HEK293 (cell line): Measurements from ENCODE around the gene POLN.

ENCODE experiments used
- CTCF ChIA-PET: fragments of 350-600 bp; formaldehyde crosslinking; extraction: SDS; loops from one replicate; lab custom pipeline; 2021; ENCODE audit warnings: antibody characterized with exemption; lab: Yijun Ruan, JAX
- POLR2A ChIA-PET: fragments of 300-600 bp; formaldehyde crosslinking; extraction: SDS; loops from one replicate; lab custom pipeline; 2020; ENCODE audit warnings: antibody characterized with exemption, inconsistent platforms; lab: Yijun Ruan, JAX
- H3K27ac ChIP-seq: fragments of 200-500 bp; sonication (Bioruptor generic); 2 replicates; pipeline ENCODE4 v1.5.1; 2014; ENCODE audit warnings: low read depth, low read length, control low read depth, inconsistent platforms; ENCODE audit errors: extremely low read depth
- H3K36me3 ChIP-seq, 2 experiments: fragments of 200-500 bp in 1 of 2; sonication (Bioruptor generic) in 1 of 2; 1 replicate in 1 of 2; 2 replicates in 1 of 2; pipeline ENCODE4 v1.5.1; 2014 to 2017; ENCODE audit warnings: inconsistent platforms in 2 of 2, low read length in 2 of 2; ENCODE audit not compliant: control insufficient read depth in 2 of 2, insufficient read depth in 1 of 2
- H3K4me1 ChIP-seq: fragments of 200-500 bp; sonication (Bioruptor generic); 2 replicates; pipeline ENCODE4 v1.5.1; 2014; ENCODE audit warnings: mild to moderate bottlenecking, low read length, inconsistent platforms; ENCODE audit not compliant: control insufficient read depth, insufficient read depth
- H3K4me3 ChIP-seq: 2 replicates; pipeline ENCODE4 v1.5.1; 2011; ENCODE audit warnings: low read depth, mild to moderate bottlenecking, control low read depth, low read length, moderate library complexity
- H3K9me3 ChIP-seq: fragments of 200-500 bp; sonication (Bioruptor generic); 2 replicates; pipeline ENCODE4 v1.5.1; 2014; ENCODE audit warnings: low read depth, low read length, inconsistent platforms; ENCODE audit not compliant: control insufficient read depth, insufficient read depth
- KLF7 ChIP-seq: fragments of 450-650 bp; formaldehyde crosslinking; IDR thresholded peaks from 2 replicates; pipeline ENCODE4 v1.5.1; 2016; ENCODE audit warnings: missing biosample characterization, missing genetic modification characterization, borderline replicate concordance
- KLF8 ChIP-seq: fragments of 450-650 bp; formaldehyde crosslinking; IDR thresholded peaks from 2 replicates; pipeline ENCODE4 v1.5.1; 2016; ENCODE audit warnings: missing biosample characterization, missing genetic modification characterization
- SP3 ChIP-seq: fragments of 450-650 bp; formaldehyde crosslinking; IDR thresholded peaks from 2 replicates; pipeline ENCODE4 v1.5.1; 2016; ENCODE audit warnings: missing biosample characterization, missing genetic modification characterization
- YY2 ChIP-seq: fragments of 450-650 bp; formaldehyde crosslinking; IDR thresholded peaks from 2 replicates; pipeline ENCODE4 v1.5.1; 2016; ENCODE audit warnings: missing biosample characterization, missing genetic modification characterization
- ZNF19 ChIP-seq: fragments of 450-650 bp; formaldehyde crosslinking; IDR thresholded peaks from 2 replicates; pipeline ENCODE4; 2016; ENCODE audit warnings: missing biosample characterization, missing genetic modification characterization, low read depth
- ZNF239 ChIP-seq: fragments of 450-650 bp; formaldehyde crosslinking; IDR thresholded peaks from 2 replicates; pipeline ENCODE4 v1.5.1; 2016; ENCODE audit warnings: missing biosample characterization, missing genetic modification characterization
- ZNF248 ChIP-seq: fragments of 450-650 bp; formaldehyde crosslinking; IDR thresholded peaks from 2 replicates; pipeline ENCODE4 v1.5.1; 2017; ENCODE audit warnings: missing biosample characterization, missing genetic modification characterization
- ZNF292 ChIP-seq: fragments of 450-650 bp; formaldehyde crosslinking; IDR thresholded peaks from 2 replicates; pipeline ENCODE4 v1.5.1; 2016; ENCODE audit warnings: low read depth, missing biosample characterization, missing genetic modification characterization, borderline replicate concordance
- ZNF433 ChIP-seq: fragments of 450-650 bp; formaldehyde crosslinking; IDR thresholded peaks from 2 replicates; pipeline ENCODE4 v1.5.1; 2016; ENCODE audit warnings: missing biosample characterization, missing genetic modification characterization, low read depth
- ZNF521 ChIP-seq: fragments of 450-650 bp; formaldehyde crosslinking; IDR thresholded peaks from 2 replicates; pipeline ENCODE4 v1.5.1; 2017; ENCODE audit warnings: missing biosample characterization, mild to moderate bottlenecking, missing genetic modification characterization
- ZNF610 ChIP-seq: fragments of 450-650 bp; formaldehyde crosslinking; IDR thresholded peaks from 2 replicates; pipeline ENCODE4 v1.5.1; 2016; ENCODE audit warnings: missing biosample characterization, missing genetic modification characterization, borderline replicate concordance
- ZNF654 ChIP-seq: fragments of 450-650 bp; formaldehyde crosslinking; IDR thresholded peaks from 2 replicates; pipeline ENCODE4 v1.5.1; 2016; ENCODE audit warnings: low read depth, missing biosample characterization, missing genetic modification characterization
- ZNF670 ChIP-seq: fragments of 450-650 bp; formaldehyde crosslinking; IDR thresholded peaks from 2 replicates; pipeline ENCODE4 v1.5.1; 2016; ENCODE audit warnings: missing biosample characterization, missing genetic modification characterization, low read depth
- ZNF677 ChIP-seq: fragments of 450-650 bp; IDR thresholded peaks from 2 replicates; pipeline ENCODE4 v1.5.0; 2018; ENCODE audit warnings: missing biosample characterization, mild to moderate bottlenecking, missing genetic modification characterization, moderate library complexity
- ZNF785 ChIP-seq: fragments of 450-650 bp; formaldehyde crosslinking; IDR thresholded peaks from 2 replicates; pipeline ENCODE4 v1.5.1; 2016; ENCODE audit warnings: missing biosample characterization, missing genetic modification characterization
- ZXDB ChIP-seq: fragments of 450-650 bp; formaldehyde crosslinking; IDR thresholded peaks from 2 replicates; pipeline ENCODE4 v1.5.1; 2016; ENCODE audit warnings: missing biosample characterization, missing genetic modification characterization
- TF ChIP-seq, protein P1 (sequence below): fragments of 450-650 bp; formaldehyde crosslinking; IDR thresholded peaks from 2 replicates; pipeline ENCODE4 v1.5.1; 2016; ENCODE audit warnings: missing biosample characterization, missing genetic modification characterization
- TF ChIP-seq, protein P2 (sequence below): fragments of 450-650 bp; formaldehyde crosslinking; IDR thresholded peaks from 2 replicates; pipeline ENCODE4 v1.5.1; 2017; ENCODE audit warnings: missing biosample characterization, missing genetic modification characterization
- TF ChIP-seq, protein P3 (sequence below): fragments of 450-650 bp; formaldehyde crosslinking; IDR thresholded peaks from 2 replicates; pipeline ENCODE4 v1.5.1; 2016; ENCODE audit warnings: missing biosample characterization, missing genetic modification characterization
- TF ChIP-seq, protein P4 (sequence below): sonication (generic); formaldehyde crosslinking; IDR thresholded peaks from 2 replicates; pipeline ENCODE4 v1.8.1; 2022; ENCODE audit warnings: mild to moderate bottlenecking, moderate library complexity, missing genetic modification reagents

POLN gene

DNA sequence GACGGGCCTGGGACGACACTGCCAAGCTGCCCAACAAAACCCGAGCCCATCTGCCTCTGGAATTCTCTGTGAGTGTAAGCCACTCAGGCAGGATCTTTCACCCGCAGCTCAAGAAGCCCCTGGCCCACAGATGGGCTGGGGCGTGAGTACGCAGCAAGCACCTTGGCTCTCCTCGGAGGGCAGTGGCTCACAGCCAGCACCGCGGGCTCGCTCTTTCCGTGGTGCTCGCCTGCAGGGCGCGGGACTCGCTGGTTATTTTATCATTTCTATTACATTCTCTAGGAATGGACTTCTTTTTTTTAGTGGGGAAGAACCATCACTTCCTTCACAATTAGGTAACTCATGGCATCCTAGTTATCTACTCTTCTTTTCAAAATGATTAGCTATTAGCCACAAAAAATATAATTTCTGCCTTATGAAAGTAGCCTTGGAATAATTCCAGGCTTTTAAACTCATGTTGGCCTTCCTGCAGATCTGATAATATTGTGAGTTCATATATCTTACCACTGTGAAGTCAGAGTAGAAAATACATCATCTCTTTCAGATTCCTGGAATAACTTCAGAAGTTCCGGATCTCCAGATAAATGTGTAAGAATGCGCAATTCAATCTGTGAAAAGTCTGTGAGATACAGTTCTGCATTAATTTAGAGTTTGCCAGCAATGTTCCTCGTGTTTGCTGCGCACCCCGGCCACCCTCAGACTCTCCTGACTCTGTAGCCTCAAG lies 114.2 kb downstream of the POLN start:
- no peak overlapping the region for H3K27ac ChIP-seq
- TF ChIP-seq ZNF19 (tag by site-specific recombination) (no peak), ZNF654 (tag by site-specific recombination) (no peak), ZNF292 (tag by site-specific recombination) (no peak), ZNF521 (tag by site-specific recombination) (no peak), YY2 (tag by site-specific recombination) (no peak), KLF7 (tag by site-specific recombination) (no peak)
- TF ChIP-seq, protein P1, sequence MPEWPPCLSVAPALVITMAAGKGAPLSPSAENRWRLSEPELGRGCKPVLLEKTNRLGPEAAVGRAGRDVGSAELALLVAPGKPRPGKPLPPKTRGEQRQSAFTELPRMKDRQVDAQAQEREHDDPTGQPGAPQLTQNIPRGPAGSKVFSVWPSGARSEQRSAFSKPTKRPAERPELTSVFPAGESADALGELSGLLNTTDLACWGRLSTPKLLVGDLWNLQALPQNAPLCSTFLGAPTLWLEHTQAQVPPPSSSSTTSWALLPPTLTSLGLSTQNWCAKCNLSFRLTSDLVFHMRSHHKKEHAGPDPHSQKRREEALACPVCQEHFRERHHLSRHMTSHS (tag by site-specific recombination): no peak
- TF ChIP-seq, all 188 proteins: peak for 0
- Histone ChIP-seq H3K36me3 (peaks cover 0 to 7% of the 10 kb centered on the region in 2 experiments; a peak in 1 of 3 replicates), H3K4me3 (no peak overlapping the region), H3K4me1 (no peaks in the 10 kb centered on the region), H3K9me3 (no peaks in the 10 kb centered on the region)
- CTCF ChIA-PET: interaction anchor here (0.6 kb wide), 1 partner anchor 366 kb away, joined by 3 read pairs; no protein-coding TSS in a partner anchor
- POLR2A ChIA-PET: no interaction called here

DNA sequence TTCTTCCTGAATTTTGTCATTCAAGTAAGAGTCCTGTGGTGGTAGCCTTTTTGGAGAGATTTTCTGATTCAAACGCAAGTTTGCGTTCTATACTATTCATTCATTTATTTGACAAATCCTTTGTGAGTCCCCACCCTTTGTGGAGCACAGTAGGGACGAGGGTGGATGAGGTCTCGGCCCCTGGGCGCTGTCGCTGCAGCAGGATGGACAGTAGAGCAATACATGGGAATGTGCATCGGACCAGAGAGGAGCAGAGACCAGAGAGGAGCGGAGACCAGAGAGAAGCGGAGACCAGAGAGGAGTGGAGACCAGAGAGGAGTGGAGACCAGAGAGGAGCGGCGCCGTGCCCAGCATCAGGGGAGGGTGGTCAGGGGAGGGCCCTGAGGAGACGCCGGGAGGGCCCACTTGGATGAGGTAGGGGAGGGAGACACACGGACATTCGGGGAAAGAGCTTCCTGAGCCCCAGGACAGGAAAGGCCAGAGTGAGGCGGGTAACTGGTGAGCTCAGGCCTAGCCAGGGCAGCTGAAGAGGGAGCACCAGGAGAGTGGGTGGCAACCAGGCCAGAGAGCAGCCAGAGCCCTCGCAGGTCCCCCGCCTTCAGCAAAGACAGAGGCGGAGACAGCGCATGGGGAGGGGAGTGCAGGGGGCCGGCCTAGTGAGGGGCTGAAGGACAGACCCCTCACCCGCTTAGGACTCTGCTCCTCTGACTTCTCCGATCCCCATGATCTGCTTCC lies 115.4 kb downstream of the POLN start:
- H3K27ac ChIP-seq: no peak overlapping the region
- no peak overlapping the region for H3K4me3 ChIP-seq
- CTCF ChIA-PET: no interaction called here
- peaks cover 0 to 11% of the 10 kb centered on the region in 2 experiments; a peak in 1 of 3 replicates for H3K36me3 ChIP-seq
- no peaks in the 10 kb centered on the region for H3K4me1 ChIP-seq
- H3K9me3 ChIP-seq: no peaks in the 10 kb centered on the region
- POLR2A ChIA-PET: no interaction called here
- TF ChIP-seq ZNF248 (tag by site-specific recombination): no peak
- TF ChIP-seq ZNF677 (tag by site-specific recombination): no peak
- TF ChIP-seq ZNF239 (tag by site-specific recombination): no peak
- no peak for TF ChIP-seq ZXDB
- TF ChIP-seq, all 188 proteins: peak for 0

DNA sequence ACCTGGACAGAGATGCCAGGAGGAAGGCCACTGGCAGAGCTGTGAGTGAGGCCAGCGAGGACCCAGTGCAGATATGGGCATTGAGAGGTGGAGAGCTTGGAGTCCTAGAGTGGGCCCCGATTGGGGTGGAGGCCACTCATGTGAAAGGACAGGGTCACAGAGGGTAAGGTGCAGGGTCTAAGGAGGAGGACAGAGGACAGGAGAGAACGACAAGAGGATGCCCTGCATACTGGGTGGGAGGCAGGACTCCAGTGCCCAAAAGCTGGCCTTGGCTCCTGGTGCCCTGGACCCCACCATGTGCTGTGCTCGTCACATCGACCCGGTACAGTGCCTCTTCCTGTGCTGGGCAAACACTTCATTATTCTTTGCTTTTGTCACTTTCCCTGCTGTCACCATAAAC lies 116.1 kb downstream of the POLN start:
- ChIA-PET POLR2A (no interaction called here), CTCF (no interaction called here)
- no peaks in the 10 kb centered on the region for H3K9me3 ChIP-seq
- no peak overlapping the region for H3K4me3 ChIP-seq
- peaks cover 0 to 11% of the 10 kb centered on the region in 2 experiments; a peak in 1 of 3 replicates for H3K36me3 ChIP-seq
- H3K4me1 ChIP-seq: no peaks in the 10 kb centered on the region
- no peak overlapping the region for H3K27ac ChIP-seq
- TF ChIP-seq SP3 (tag by site-specific recombination) (no peak), ZNF433 (tag by site-specific recombination) (no peak), ZNF785 (tag by site-specific recombination) (no peak), ZNF248 (tag by site-specific recombination) (no peak), ZNF670 (no peak), ZNF610 (tag by site-specific recombination) (no peak), KLF8 (tag by site-specific recombination) (no peak)
- TF ChIP-seq, protein P2, sequence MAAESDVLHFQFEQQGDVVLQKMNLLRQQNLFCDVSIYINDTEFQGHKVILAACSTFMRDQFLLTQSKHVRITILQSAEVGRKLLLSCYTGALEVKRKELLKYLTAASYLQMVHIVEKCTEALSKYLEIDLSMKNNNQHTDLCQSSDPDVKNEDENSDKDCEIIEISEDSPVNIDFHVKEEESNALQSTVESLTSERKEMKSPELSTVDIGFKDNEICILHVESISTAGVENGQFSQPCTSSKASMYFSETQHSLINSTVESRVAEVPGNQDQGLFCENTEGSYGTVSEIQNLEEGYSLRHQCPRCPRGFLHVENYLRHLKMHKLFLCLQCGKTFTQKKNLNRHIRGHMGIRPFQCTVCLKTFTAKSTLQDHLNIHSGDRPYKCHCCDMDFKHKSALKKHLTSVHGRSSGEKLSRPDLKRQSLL: no peak
- TF ChIP-seq, protein P3, sequence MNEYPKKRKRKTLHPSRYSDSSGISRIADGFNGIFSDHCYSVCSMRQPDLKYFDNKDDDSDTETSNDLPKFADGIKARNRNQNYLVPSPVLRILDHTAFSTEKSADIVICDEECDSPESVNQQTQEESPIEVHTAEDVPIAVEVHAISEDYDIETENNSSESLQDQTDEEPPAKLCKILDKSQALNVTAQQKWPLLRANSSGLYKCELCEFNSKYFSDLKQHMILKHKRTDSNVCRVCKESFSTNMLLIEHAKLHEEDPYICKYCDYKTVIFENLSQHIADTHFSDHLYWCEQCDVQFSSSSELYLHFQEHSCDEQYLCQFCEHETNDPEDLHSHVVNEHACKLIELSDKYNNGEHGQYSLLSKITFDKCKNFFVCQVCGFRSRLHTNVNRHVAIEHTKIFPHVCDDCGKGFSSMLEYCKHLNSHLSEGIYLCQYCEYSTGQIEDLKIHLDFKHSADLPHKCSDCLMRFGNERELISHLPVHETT: no peak
- TF ChIP-seq, protein P4, sequence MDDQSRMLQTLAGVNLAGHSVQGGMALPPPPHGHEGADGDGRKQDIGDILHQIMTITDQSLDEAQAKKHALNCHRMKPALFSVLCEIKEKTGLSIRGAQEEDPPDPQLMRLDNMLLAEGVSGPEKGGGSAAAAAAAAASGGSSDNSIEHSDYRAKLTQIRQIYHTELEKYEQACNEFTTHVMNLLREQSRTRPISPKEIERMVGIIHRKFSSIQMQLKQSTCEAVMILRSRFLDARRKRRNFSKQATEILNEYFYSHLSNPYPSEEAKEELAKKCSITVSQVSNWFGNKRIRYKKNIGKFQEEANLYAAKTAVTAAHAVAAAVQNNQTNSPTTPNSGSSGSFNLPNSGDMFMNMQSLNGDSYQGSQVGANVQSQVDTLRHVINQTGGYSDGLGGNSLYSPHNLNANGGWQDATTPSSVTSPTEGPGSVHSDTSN: no peak
